Inflammatory macrophage treated with lipopolysaccharide for 1 hour (primary cell): Measurements from ENCODE around the gene PNPLA2.

ENCODE experiments used
- DNase-seq, 2 donors: peaks; one replicate each; pipeline ENCODE4 v3.0.0-alpha.2; 2020 to 2022

Gene PNPLA2

DNA sequence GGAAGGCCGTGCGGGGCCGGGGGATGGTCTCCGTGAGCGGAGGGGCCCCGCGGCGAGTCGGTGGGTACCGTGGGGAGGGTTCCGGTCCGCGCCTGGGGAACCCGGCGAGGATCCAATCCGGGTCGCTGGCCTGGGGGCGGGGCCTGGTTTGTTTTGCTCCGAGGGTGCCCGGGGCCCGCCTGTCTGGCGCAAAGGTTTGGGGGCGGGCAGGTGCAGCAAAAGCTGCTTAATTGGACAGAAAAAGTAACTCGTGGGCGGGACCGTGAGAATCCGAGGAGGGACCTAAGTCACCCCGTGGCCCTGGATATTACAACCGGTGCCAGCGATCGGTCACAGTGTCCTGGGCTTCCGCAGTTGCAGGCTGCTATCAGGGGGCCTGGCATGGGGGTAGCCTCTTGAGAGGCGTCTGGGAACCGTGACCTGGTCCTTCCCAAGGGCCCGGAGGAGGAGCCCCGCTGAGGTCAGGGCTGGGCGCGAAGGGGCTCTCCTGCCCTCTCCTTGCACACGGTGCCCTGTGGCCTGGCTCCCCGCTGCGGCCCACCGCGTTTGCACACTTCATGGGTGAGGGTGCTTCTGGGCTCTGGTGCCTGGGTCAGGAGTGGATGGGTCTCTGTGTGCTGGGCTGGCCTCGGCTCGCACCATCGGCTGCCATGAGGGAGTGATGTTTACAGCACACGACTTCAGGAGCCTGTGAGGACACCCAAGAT, 1.4 kb downstream of the PNPLA2 start:
- DNase-seq = peak; percentile 64 to 69

GRCh38 chr11:820655-821511, 2.2 kb downstream of the PNPLA2 start:
- DNase-seq = peak; percentile 70 to 75

DNA sequence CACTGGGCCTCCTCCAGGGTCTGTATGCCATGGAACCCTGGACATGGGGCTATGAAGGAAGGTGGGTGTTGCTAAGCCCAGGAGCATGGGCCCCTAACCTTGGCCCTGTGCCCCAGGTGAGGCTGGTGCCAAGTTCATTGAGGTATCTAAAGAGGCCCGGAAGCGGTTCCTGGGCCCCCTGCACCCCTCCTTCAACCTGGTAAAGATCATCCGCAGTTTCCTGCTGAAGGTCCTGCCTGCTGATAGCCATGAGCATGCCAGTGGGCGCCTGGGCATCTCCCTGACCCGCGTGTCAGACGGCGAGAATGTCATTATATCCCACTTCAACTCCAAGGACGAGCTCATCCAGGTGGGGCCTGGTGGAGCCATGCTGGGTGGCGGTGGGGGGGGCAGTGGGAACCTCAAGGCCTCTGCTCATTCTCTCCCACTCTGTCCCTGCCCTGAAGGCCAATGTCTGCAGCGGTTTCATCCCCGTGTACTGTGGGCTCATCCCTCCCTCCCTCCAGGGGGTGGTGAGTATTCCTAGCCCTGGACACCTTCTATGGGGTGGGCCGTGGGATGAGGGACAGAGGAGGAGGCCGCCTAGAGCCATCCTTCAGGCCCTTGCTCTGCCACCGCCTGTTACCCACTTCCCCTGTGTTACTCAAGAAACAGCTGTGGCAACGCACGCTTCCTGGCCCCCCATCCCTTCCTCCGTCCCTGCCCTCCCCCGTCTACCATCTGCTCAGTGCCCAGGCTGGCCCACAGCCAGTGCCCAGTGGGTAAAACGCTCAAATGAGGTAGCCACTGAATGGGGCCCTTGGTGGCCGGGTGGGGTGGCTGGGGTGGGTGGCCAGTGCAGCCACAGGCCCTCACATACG, 3.0 kb downstream of the PNPLA2 start:
- DNase-seq = peak in 1 of 2 donors; percentile 34

DNA sequence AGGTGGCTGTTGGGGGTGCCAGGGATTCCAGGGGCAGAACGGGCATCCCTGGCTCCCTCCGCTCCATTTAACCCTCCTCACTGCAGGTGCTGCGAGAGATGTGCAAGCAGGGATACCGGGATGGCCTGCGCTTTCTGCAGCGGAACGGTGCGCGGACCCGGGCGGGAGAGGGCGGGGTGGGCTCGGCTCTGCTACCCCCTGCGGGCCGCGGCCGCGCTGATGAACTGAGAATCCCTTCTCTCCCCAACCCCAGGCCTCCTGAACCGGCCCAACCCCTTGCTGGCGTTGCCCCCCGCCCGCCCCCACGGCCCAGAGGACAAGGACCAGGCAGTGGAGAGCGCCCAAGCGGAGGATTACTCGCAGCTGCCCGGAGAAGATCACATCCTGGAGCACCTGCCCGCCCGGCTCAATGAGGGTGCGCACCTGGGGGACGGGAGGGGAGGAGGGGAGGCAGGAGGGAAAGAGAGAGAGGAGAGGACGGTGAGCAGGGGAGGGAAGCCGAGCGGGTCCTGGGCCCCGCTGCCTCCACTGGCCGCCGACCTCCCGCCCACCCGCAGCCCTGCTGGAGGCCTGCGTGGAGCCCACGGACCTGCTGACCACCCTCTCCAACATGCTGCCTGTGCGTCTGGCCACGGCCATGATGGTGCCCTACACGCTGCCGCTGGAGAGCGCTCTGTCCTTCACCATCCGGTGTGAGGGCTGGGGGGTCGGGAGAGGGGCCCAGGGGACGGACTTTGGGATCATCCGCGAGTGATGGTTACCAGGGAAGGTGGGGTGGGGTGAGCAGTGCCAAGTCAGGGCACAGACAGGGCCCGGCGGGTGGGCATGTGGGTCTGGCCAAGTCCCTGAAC, 5.0 kb downstream of the PNPLA2 start:
- no peak for DNase-seq

DNA sequence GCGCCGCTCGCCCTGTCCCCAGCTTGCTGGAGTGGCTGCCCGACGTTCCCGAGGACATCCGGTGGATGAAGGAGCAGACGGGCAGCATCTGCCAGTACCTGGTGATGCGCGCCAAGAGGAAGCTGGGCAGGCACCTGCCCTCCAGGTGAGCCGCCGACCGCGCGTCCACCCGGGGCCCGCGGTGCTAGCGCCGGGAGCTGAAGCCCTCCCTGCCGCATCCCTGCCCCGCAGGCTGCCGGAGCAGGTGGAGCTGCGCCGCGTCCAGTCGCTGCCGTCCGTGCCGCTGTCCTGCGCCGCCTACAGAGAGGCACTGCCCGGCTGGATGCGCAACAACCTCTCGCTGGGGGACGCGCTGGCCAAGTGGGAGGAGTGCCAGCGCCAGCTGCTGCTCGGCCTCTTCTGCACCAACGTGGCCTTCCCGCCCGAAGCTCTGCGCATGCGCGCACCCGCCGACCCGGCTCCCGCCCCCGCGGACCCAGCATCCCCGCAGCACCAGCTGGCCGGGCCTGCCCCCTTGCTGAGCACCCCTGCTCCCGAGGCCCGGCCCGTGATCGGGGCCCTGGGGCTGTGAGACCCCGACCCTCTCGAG, 5.7 kb downstream of the PNPLA2 start:
- DNase-seq = no peak

- no peak for DNase-seq
Measured at GRCh38 chr11:824942-825341, 6.2 kb downstream of the PNPLA2 start.

DNA sequence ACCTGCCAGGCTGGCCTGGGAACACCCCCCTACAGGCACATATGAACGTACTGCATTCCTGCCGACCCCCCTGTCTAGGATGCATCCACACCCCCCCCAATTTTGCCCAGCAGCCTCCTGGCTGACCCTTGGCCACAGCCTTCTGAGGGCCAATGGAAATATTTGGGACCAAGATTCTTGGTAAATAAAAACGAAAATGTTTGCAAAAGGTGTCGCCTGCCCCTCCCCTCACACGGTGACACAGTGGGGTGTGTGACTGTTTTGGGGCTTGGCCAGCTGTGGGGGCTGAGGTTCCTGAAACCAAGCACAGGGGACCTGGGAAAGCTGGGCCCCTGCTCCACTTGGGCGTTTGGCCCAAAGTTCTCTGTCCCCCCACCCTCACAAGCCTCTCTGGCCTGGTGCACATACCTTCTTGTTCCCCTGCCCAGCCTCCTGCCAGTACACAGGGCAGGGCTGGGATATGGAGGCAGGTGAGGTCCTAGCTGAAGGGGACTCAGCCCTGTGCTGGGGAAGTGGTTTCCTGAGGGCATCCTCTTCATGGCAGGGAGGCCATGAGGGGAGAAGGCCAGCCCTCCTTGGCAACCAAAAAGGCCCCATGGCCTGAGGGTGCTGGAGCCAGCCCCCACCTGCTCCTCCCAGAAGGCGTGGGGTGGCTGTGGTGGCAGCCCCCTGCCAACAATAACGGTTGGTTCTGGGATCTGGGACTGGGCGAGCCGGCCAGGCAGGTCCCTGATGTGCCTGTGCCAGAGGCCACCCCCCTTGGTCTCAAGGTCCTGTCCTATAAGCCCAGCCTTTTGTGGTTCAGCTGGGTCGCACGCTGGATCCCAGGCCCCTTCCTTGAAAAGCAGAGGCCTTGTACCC, 6.9 kb downstream of the PNPLA2 start:
- no peak for DNase-seq

DNA sequence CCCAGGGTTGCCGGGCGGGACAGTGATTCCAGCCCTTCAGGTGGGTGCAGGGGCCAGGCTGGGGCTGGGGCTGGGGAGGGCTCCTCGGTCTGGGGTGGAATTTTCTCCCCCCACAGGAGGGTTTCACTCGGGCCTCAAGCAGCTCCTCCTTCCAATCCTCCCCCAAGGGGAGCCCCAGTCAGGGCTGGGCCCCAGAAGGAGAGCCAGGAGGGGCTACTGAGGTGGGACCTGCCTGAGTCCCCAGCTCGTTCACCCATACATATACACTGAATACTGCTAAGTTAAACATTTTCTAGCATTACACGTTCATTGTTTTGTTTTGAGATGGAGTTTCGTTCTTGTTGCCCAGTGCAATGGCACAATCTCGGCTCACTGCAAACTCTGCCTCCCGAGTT, 7.5 kb downstream of the PNPLA2 start:
- no peak for DNase-seq

DNA sequence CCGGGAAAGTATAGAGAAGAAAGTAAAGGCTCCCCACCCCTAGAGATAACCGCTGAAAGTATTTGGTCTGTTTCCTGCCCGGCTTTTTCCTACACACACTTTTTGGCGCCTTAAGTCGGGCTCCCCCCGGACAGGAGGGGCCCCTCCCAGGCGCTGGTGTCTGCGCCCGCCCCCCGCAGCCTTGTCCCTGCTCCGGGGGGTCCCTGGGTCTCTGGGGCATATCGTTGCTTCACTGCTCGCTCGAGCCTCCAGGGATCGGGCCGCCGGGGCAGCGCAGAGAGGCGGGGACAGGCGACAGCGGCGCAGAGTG, 8.1 kb downstream of the PNPLA2 start:
- DNase-seq = no peak

GRCh38 chr11:827146-827896, 8.6 kb downstream of the PNPLA2 start:
- DNase-seq = no peak

- DNase-seq = no peak
Measured at GRCh38 chr11:827897-828192, 9.1 kb downstream of the PNPLA2 start, which contains the start of gene CRACR2B. Gene CRACR2B, plus strand, starts transcription at chr11:827919. Its CDS starts 689 bp downstream, at chr11:828608.

- DNase-seq = no peak
Measured at GRCh38 chr11:828506-829175, 9.9 kb downstream of the PNPLA2 start.

- no peak for DNase-seq
Measured at GRCh38 chr11:829176-829846, 10.6 kb downstream of the PNPLA2 start.

DNA sequence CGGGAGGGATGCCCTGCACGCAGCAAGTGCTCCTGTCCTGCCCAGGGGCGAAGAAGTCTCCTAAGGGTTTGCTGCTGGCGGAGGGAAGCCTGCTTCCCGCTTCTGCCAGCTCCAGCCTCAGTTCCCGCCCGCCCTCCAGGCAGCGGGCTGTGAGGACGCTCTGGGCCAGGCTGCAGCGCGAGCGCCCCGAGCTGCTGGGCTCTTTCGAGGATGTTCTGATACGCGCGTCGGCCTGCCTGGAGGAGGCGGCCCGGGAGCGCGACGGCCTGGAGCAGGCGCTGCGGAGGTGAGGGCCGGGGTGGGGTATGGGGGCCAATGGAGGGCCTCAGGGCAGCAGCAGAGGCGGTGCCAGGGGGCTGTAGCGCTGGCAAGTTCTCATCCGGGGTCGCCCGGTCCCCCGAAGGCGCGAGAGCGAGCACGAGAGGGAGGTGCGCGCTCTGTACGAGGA, 11.2 kb downstream of the PNPLA2 start:
- DNase-seq = no peak

DNA sequence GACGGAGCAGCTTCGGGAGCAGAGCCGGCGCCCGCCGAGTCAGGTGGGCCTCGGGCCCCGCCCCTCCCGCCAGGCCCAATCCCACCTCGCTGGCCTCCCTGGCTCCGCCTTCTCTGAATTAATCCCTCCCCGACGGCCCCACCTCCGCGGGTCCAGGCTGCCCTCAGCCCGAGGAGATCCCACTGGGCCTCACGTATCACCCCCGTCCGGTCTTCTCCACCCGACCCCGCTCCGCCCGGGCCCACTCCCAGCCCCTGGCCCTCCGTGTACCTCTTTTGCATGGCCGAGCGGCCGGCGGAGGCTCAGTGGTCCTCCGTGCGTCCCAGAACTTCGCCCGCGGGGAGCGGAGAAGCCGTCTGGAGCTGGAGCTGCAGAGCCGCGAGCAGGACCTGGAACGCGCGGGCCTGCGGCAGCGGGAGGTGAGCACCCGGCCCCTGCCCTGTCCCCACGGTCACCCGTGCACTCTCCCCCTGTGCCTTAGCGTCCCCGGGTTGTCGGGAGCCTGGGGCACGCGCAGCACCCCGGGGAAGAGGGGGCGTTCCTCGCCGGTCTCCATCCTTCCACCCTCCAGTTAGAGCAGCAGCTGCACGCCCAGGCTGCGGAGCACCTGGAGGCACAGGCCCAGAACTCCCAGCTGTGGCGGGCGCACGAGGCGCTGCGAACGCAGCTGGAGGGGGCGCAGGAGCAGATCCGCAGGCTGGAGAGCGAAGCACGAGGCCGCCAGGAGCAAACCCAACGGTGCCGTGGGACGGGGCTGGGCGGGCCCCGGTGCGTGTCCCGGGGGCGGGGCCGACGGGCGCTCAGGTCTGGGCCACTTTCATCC, 11.8 kb downstream of the PNPLA2 start:
- peak; percentile 34 to 37 for DNase-seq

DNA sequence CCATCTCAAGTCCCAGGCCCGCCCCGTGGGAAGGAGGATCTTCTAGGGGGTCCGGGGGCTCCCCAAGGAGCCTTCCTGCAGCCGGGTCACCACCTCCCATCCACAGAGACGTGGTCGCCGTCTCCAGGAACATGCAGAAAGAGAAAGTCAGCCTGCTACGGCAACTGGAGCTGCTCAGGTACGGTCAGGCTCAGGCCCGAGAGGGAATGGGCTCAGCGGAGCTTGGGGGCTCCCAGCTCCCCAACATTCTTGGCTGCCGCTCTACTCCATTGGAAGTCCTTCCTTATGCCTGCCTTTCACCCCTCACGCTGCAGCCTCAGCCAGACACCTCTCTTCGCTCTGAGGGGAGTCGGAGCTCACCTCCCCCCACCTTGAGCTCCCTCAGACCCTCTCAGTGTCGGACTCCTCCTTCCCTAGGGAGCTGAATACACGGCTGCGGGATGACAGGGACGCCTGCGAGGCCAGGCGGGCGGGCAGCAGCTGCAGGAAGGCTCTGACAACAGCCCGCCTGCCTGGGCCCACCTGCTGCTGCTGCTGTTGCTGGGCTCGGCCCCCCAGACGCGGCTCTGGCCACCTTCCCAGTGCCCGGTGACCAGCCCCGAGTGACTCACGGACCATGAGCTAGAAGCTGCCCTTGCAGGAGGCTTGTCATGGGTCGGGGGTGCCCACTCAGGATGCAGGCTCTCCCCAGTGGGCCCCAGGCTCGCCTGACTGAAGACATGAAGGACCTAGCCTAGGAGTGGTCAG, 12.6 kb downstream of the PNPLA2 start:
- DNase-seq = no peak

- DNase-seq = no peak
Measured at GRCh38 chr11:831961-832528, 13.3 kb downstream of the PNPLA2 start.
